ENCODE results near the gene FRRS1. TPM values are rescaled to one million over a fixed set of nuclear protein-coding genes. Genes with fewer than 3 reads are reported as not detected.

FRRS1 gene
- total RNA-seq, 1 donor from 2014 or later, result 6.8 TPM

DNA sequence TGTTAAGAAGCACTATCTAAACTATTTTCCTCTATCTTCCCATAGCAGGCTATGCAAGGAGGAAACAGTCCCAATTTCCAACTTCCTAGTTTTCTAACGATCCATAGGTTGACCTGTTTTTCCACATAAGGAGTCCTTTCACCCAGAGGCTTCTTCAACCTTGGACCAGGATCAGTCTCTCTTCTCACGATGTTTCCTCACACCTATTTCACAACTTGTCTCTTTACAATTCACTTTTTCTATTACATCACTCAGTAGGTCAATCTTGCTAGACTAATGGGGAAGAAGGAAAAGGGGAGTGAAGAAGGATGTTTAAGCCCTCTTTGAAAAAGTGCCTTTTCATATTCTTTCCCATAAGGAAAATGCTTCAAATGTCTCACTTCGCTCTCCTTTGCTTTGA is 104.7 kb downstream of the FRRS1 start:
- Histone ChIP-seq H3K27me3 (no peaks in the 10 kb centered on the region), H3K9me3 (no peaks in the 10 kb centered on the region), H3K4me3 (no peak overlapping the region), H3K27ac (peak overlapping the region; percentile 20), H3K4me1 (peaks cover 4% of the 10 kb centered on the region), H3K36me3 (no peaks in the 10 kb centered on the region)
- TF ChIP-seq, protein P1, sequence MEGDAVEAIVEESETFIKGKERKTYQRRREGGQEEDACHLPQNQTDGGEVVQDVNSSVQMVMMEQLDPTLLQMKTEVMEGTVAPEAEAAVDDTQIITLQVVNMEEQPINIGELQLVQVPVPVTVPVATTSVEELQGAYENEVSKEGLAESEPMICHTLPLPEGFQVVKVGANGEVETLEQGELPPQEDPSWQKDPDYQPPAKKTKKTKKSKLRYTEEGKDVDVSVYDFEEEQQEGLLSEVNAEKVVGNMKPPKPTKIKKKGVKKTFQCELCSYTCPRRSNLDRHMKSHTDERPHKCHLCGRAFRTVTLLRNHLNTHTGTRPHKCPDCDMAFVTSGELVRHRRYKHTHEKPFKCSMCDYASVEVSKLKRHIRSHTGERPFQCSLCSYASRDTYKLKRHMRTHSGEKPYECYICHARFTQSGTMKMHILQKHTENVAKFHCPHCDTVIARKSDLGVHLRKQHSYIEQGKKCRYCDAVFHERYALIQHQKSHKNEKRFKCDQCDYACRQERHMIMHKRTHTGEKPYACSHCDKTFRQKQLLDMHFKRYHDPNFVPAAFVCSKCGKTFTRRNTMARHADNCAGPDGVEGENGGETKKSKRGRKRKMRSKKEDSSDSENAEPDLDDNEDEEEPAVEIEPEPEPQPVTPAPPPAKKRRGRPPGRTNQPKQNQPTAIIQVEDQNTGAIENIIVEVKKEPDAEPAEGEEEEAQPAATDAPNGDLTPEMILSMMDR (IDR thresholded peaks at IDR 0.05), result no peak
- ATAC-seq (no peak), DNase-seq (no peak)
- intact Hi-C loops (cut with DNase I), result no loop called here

DNA sequence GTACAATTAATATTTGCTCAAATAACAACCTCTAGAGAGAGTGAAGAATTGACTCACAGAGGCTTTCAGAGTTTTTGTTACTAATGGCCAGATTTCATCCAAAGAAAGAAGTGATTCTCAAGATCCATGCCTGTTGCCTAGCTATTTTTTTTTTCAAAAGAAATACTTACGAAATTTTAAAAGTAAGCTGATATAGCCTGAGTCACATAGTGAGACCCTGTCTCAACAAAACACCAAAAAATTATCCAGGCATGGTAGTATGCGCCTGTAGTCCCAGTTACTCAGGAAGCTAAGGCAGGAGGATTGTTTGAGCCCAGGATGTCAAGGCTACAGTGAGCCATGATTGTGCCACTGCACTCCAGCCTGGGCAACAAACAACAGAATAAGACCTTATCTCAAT is 105.9 kb downstream of the FRRS1 start:
- ATAC-seq (no peak), DNase-seq (no peak)
- intact Hi-C loops (cut with DNase I), result no loop called here
- Histone ChIP-seq H3K4me1 (peaks cover 4% of the 10 kb centered on the region), H3K36me3 (no peaks in the 10 kb centered on the region), H3K4me3 (no peak overlapping the region), H3K27ac (peak overlapping the region; percentile 58), H3K27me3 (no peaks in the 10 kb centered on the region), H3K9me3 (no peaks in the 10 kb centered on the region)
- TF ChIP-seq, protein P1 (IDR thresholded peaks at IDR 0.05), result no peak

DNA sequence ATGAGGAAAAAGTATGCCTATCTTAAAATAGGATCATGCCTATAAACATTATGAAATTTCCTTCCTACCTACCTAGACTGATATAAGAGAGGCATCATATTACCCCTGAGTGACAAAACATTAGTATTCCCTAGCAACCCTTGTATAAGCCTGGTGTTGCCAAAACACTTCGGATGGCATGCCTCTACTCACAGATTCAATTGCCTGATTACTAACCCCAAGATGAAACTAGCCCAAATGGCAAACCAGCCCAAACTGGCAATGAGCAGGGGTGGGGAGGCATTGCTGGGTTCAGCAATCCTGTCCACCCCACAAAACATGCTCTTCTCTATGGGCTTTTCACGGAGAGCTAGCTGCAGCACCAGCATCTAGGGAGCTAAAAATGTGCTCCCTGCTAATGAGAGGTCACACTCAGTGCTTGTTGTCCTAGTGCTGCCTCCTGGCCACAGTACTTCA is 106.7 kb downstream of the FRRS1 start:
- Histone ChIP-seq H3K9me3 (no peaks in the 10 kb centered on the region), H3K36me3 (no peaks in the 10 kb centered on the region), H3K27ac (peak overlapping the region; percentile 58), H3K4me3 (no peak overlapping the region), H3K27me3 (no peaks in the 10 kb centered on the region), H3K4me1 (peaks cover 4% of the 10 kb centered on the region)
- ATAC-seq, result peak; percentile 25
- TF ChIP-seq, protein P1 (IDR thresholded peaks at IDR 0.05), result no peak
- DNase-seq, result no peak
- intact Hi-C loops (cut with DNase I), result no loop called here

Other genes with a start within 250 kb of the FRRS1 start
- gene PALMD, start 120.5 kb downstream of the FRRS1 start, total RNA-seq, result 21.5 TPM
- gene AGL, start 83.7 kb upstream of the FRRS1 start, total RNA-seq, result 14.4 TPM
- 30.4 TPM for gene SLC35A3, start 203.4 kb upstream of the FRRS1 start, total RNA-seq